Common myeloid progenitor, CD34-positive (primary cell): ENCODE results near the gene PPP1R11. TPM values are rescaled to one million over a fixed set of nuclear protein-coding genes. Genes with fewer than 3 reads are reported as not detected.
"Not testable (repeated sequence)": the region's sequence is repeated elsewhere in the genome, so short reads cannot be mapped to it uniquely, and the experiment has no call there.

Experiments used
- CTCF ChIA-PET: fragments of 350-600 bp; sonication (Branson Sonifier 250); formaldehyde crosslinking; loops from one replicate; lab custom pipeline; 2021; ENCODE audit warnings: antibody characterized with exemption; lab: Charles Lee
- POLR2A ChIA-PET: fragments of 350-600 bp; sonication (Branson Sonifier 250); formaldehyde crosslinking; loops from one replicate; lab custom pipeline; 2021; ENCODE audit warnings: antibody characterized with exemption; lab: Charles Lee
- DNase-seq, 3 donors: peaks; one replicate each; pipeline versions ENCODE4 v3.0.0 to v3.0.0-alpha.2; 2013
- H3K27ac ChIP-seq, 2 experiments: 1 replicate in 1 of 2; 2 replicates in 1 of 2; pipeline ENCODE4 v1.7.0; 2013; ENCODE audit warnings: inconsistent platforms in 2 of 2, low read length in 2 of 2, mild to moderate bottlenecking in 2 of 2, low read depth in 1 of 2, moderate library complexity in 1 of 2; ENCODE audit not compliant: severe bottlenecking in 2 of 2, insufficient read depth in 1 of 2, poor library complexity in 1 of 2
- H3K27me3 ChIP-seq, 5 experiments: replicated peaks in 2 of 5; 1 replicate in 3 of 5; 2 replicates in 2 of 5; pipeline versions ENCODE4 v1.6.1 to v1.7.0; 2013; ENCODE audit warnings: low read length in 4 of 5, mild to moderate bottlenecking in 2 of 5, moderate library complexity in 2 of 5, inconsistent platforms in 1 of 5; ENCODE audit not compliant: insufficient read depth in 5 of 5, control insufficient read depth in 4 of 5
- H3K36me3 ChIP-seq, 4 experiments: 1 replicate in 2 of 4; 2 replicates in 2 of 4; pipeline versions ENCODE4 v1.6.1 to v1.7.0; 2013; ENCODE audit warnings: low read length in 3 of 4, control low read depth in 1 of 4, mild to moderate bottlenecking in 1 of 4; ENCODE audit not compliant: control insufficient read depth in 4 of 4, insufficient read depth in 4 of 4
- H3K4me1 ChIP-seq, 4 experiments: 1 replicate in 3 of 4; 2 replicates in 1 of 4; pipeline versions ENCODE4 v1.6.1 to v1.7.1; 2013; ENCODE audit warnings: low read length in 3 of 4, mild to moderate bottlenecking in 3 of 4, control low read depth in 1 of 4, inconsistent platforms in 1 of 4, moderate library complexity in 1 of 4; ENCODE audit not compliant: control insufficient read depth in 4 of 4, insufficient read depth in 4 of 4; ENCODE audit errors: control extremely low read depth in 1 of 4
- H3K4me3 ChIP-seq, 7 experiments: 1 replicate in 4 of 7; 2 replicates in 3 of 7; pipeline versions ENCODE4 v1.5.1 to v1.7.0; 2013; ENCODE audit warnings: mild to moderate bottlenecking in 7 of 7, low read length in 6 of 7, moderate library complexity in 6 of 7, inconsistent platforms in 2 of 7, low read depth in 2 of 7, control low read depth in 1 of 7; ENCODE audit not compliant: insufficient read depth in 4 of 7, control insufficient read depth in 1 of 7; ENCODE audit errors: extremely low read depth in 1 of 7
- H3K9me3 ChIP-seq, 5 experiments: 1 replicate in 4 of 5; 2 replicates in 1 of 5; pipeline versions ENCODE4 v1.6.1 to v1.7.1; 2013; ENCODE audit warnings: low read length in 4 of 5, mild to moderate bottlenecking in 2 of 5, inconsistent platforms in 1 of 5, low read depth in 1 of 5, moderate library complexity in 1 of 5; ENCODE audit not compliant: control insufficient read depth in 4 of 5, insufficient read depth in 2 of 5; ENCODE audit errors: control extremely low read depth in 1 of 5
- WGBS: methylation state at CpG from one replicate; pipeline ENCODE4 v1.1.5; 2013; ENCODE audit not compliant: insufficient coverage; 5-methylcytosine and 5-hydroxymethylcytosine counted together
- polyA plus RNA-seq: library from polyadenylated mRNA; unstranded; fragments of 120-200 nt; gene quantifications from one replicate; pipeline ENCODE4 v1.2.1, GENCODE V29; 2013

PPP1R11 gene, protein sequence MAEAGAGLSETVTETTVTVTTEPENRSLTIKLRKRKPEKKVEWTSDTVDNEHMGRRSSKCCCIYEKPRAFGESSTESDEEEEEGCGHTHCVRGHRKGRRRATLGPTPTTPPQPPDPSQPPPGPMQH
- polyA plus RNA-seq, result 40.6 TPM

DNA sequence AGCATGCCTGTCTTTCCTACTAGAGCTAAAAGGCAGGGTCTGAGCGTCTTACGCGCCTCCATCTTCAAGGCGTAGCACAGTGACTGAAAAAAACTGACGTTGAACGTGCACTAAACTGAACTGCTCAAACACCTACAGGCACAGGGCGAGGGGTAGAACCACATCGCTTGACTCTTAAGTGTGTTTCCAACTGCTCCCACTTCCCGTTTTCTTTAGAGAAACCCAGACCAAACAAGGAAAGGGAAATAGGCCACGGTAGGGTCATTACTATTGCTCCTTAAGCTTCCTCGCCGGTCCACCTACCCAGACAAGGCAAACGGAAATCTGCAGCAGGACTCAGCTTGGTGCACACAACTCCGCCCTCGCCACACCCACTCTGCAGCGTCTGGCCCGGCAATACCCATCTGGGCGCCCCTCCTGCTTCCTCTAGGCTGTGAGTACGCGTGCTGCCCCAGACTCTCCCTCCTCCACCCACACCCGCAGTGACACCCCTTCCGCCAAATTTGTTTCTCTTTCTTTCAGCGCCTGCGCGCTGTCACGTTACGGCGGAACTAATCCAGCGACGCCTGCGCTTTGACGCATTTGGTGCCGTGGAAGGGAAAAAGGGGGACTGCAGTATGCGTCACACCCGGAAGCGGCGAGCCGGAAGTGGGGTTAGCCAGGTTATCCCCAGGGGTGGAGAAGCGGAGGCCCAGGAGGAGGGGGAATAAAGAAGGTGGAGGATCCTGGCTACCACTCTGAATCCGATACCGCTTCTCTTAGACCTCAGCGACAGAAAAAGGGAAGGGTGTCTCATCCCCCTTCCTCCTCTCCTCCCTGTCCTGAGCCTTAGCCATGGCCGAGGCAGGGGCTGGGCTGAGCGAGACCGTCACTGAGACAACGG lies at the start of gene PPP1R11:
TSS of gene PPP1R11 (plus strand) at position 622 of the 883 bp plus-strand sequence. CDS start at position 835, 213 bp downstream.
- Histone ChIP-seq H3K9me3 (no peaks in the 10 kb centered on the region), H3K27me3 (peaks cover 0 to 20% (median 6%) of the 10 kb centered on the region in 5 experiments), H3K27ac (peak within 1 kb of the TSS; percentile 94 to 97), H3K4me3 (peak within 1 kb of the TSS; percentile 67 to 95 (median 89)), H3K4me1 (peaks cover 17 to 40% (median 28%) of the 10 kb centered on the region in 4 experiments), H3K36me3 (peaks cover 5 to 36% (median 26%) of the 10 kb centered on the region in 4 experiments)
- CTCF ChIA-PET, result interaction anchor here (1.0 kb wide), 2 partner anchors 37 to 77 kb away, joined by 3 read pairs; no protein-coding TSS in a partner anchor
- under 1% methylated on average over 30 of the region's 46 CpGs for WGBS
- peak; percentile 99 to 100 (median 100) for DNase-seq
- POLR2A ChIA-PET, result interaction anchor here (1.1 kb wide), 1 partner anchor 32 kb away, joined by 4 read pairs; no protein-coding TSS in a partner anchor

DNA sequence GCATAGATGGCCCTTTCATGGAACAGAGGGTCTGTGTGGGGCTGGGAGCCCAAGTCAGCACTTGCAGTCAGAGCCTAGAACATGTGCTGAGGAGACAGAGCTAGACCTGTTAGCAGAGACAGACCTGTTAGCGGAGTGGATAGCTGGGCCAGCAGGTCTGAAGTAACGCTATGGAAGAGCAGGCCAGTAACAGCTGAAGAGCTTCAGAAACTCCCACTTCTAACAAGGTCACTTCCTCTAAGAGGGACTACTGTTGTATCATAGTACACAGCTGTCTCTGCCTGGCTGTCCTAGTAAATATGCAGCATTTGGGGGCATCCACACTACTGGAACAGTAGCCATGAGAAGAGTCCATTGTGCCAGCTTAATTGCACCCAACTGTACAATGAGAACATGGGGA lies 47.2 kb upstream of the PPP1R11 start:
- no peaks in the 10 kb centered on the region for H3K27me3 ChIP-seq
- H3K4me1 ChIP-seq, result no peaks in the 10 kb centered on the region
- peaks cover 6 to 21% (median 6%) of the 10 kb centered on the region in 4 experiments for H3K36me3 ChIP-seq
- no peak overlapping the region for H3K27ac ChIP-seq
- ChIA-PET CTCF (interaction anchor here (1.3 kb wide), 1 partner anchor 149 kb away, joined by 3 read pairs; no protein-coding TSS in a partner anchor), POLR2A (no interaction called here)
- no peaks in the 10 kb centered on the region for H3K9me3 ChIP-seq
- DNase-seq, result no peak
- WGBS, result 100% methylated on average over 2 of the region's 2 CpGs
- no peak overlapping the region for H3K4me3 ChIP-seq

DNA sequence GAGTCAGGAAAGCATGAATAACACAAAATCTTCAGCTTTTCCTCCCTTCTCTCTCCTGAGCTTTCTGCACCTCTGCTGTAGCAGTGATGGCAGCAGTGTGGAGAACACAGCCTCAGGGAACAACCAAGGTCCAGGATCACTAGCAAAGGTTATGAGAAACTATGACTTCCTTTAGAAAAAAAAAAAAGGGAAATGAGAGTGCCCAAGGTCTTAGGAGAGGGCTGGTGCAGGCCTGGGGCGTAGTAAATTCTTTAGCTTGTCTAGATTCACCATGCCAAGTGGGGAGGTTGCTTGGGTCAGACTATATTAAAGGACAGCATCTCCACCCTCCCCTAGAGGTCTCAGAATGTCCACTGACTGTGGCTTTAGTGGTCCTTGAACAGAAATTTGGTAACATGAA lies 46.4 kb upstream of the PPP1R11 start:
- H3K4me3 ChIP-seq, result no peak overlapping the region
- H3K27me3 ChIP-seq, result no peaks in the 10 kb centered on the region
- DNase-seq, result no peak
- CTCF ChIA-PET, result no interaction called here
- WGBS, result no CpG with 5 or more reads among the region's 1 CpG
- POLR2A ChIA-PET, result no interaction called here
- no peaks in the 10 kb centered on the region for H3K9me3 ChIP-seq
- H3K4me1 ChIP-seq, result no peaks in the 10 kb centered on the region
- peaks cover 6 to 21% (median 6%) of the 10 kb centered on the region in 4 experiments for H3K36me3 ChIP-seq
- H3K27ac ChIP-seq, result no peak overlapping the region

DNA sequence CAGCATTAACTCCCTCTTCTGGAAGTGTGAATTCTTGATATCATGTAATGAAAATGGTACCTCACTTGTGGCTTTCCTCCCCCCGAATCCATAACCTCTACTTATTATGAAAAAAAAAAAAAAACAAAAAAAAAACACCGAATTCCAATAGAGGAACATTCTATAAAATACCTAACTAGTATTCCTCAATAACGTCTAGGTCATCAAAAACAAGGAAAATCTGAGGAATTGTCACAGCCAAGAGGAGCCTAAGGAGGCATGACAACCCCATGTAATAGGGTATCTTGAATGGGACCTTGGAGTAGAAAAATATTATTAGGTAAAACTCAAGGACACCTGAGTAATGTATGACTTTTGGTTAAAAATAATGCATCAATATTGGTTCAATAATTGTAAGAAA lies 44.8 kb upstream of the PPP1R11 start:
- WGBS, result 100% methylated on average over 1 of the region's 3 CpGs
- H3K4me1 ChIP-seq, result no peaks in the 10 kb centered on the region
- CTCF ChIA-PET, result no interaction called here
- peaks cover 6 to 21% (median 6%) of the 10 kb centered on the region in 4 experiments for H3K36me3 ChIP-seq
- H3K27me3 ChIP-seq, result no peaks in the 10 kb centered on the region
- POLR2A ChIA-PET, result no interaction called here
- no peak overlapping the region for H3K4me3 ChIP-seq
- H3K9me3 ChIP-seq, result no peaks in the 10 kb centered on the region
- no peak overlapping the region for H3K27ac ChIP-seq
- no peak for DNase-seq

GRCh38 chr6:30022712-30023111 lies 44.3 kb upstream of the PPP1R11 start:
- H3K4me3 ChIP-seq, POLR2A ChIA-PET, H3K27me3 ChIP-seq, H3K9me3 ChIP-seq, DNase-seq, H3K27ac ChIP-seq, H3K4me1 ChIP-seq: not testable (repeated sequence)
- CTCF ChIA-PET, result interaction anchor here (0.9 to 1.3 kb wide), 3 partner anchors 9 to 175 kb away, joined by 3 read pairs; no protein-coding TSS in a partner anchor
- peaks cover 6 to 18% (median 6%) of the 10 kb centered on the region in 4 experiments for H3K36me3 ChIP-seq

- H3K9me3 ChIP-seq, result no peaks in the 10 kb centered on the region
- H3K4me3 ChIP-seq, result no peak overlapping the region
- no peaks in the 10 kb centered on the region for H3K27me3 ChIP-seq
- H3K4me1 ChIP-seq, result no peaks in the 10 kb centered on the region
- H3K27ac ChIP-seq, result no peak overlapping the region
- WGBS, result 100% methylated on average over 1 of the region's 1 CpG
- peaks cover 0 to 5% (median 4%) of the 10 kb centered on the region in 4 experiments for H3K36me3 ChIP-seq
- DNase-seq, result no peak
- ChIA-PET POLR2A (no interaction called here), CTCF (interaction anchor here (0.9 to 2.1 kb wide), 4 partner anchors 12 to 14 kb away, joined by 3 to 4 read pairs (median 4); no protein-coding TSS in a partner anchor)
These were observed 41.8 kb upstream of the PPP1R11 start for GRCh38 chr6:30025186-30025585.

DNA sequence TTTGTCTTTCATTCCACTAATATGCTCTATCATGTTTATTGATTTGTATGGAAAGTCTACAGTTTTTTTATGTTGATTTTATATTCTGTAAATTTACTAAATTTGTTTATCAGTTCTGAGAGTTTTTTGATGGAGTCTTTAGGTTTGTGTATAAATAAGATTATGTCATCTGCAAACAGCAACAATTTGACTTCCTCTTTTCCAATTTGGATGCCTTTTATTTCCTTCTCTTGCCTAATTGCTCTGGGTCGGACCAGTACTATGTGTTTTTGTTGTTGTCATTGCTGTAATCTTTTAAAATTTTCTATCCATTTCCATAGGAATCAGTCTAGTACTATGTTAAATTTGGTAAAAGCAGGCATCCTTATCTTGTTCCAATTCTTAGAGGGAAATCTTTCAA lies 37.4 kb upstream of the PPP1R11 start:
- no peak for DNase-seq
- Histone ChIP-seq H3K36me3 (peaks cover 0 to 2% (median 1%) of the 10 kb centered on the region in 4 experiments), H3K4me3 (no peak overlapping the region), H3K9me3 (no peaks in the 10 kb centered on the region), H3K27ac (no peak overlapping the region), H3K27me3 (no peaks in the 10 kb centered on the region), H3K4me1 (no peaks in the 10 kb centered on the region)
- CTCF ChIA-PET, result no interaction called here
- WGBS, result no CpG with 5 or more reads among the region's 1 CpG
- POLR2A ChIA-PET, result no interaction called here
